ENCODE results near the gene PHAF1. TPM values are rescaled to one million over a fixed set of nuclear protein-coding genes. Genes with fewer than 3 reads are reported as not detected.

Gene PHAF1
- total and polyA plus RNA-seq, 9 of the 15 experiments (the other 6 are each of a cell fraction or from before 2014, with no cell fraction given), result 5.1 to 25.4 (median 13.8) TPM

- TF ChIP-seq SPI1 (IDR thresholded peaks at IDR 0.05; ENCODE audit: borderline replicate concordance, low read depth, low read length) (no peak), FOXA1 (IDR thresholded peaks at IDR 0.05; ENCODE audit: borderline replicate concordance) (no peak), STAG1 (CRISPR knock-in tag; IDR thresholded peaks at IDR 0.05; ENCODE audit: borderline replicate concordance) (no peak), POLR2A (conservative IDR thresholded peaks at IDR 0.05) (peak; percentile 32; the same call in 1 of the 2 replicates), HDGF (IDR thresholded peaks at IDR 0.05) (0 out of 2 replicates have a peak, but pooled peaks have one; percentile 78), ZNF143 (CRISPR knock-in tag; IDR thresholded peaks at IDR 0.05) (no peak), NKRF (IDR thresholded peaks at IDR 0.05; ENCODE audit: borderline replicate concordance) (peak; percentile 38; the same call in 1 of the 2 replicates), MLLT1 (IDR thresholded peaks at IDR 0.05) (peak in 1 of 2 experiments; percentile 74; a peak in 1 of 4 replicates), BMI1 (IDR thresholded peaks at IDR 0.05; ENCODE audit: low read length) (no peak), SMARCC2 (IDR thresholded peaks at IDR 0.05; ENCODE audit: low read depth) (0 out of 2 replicates have a peak, but pooled peaks have one; percentile 23), ZBTB40 (IDR thresholded peaks at IDR 0.05) (peak; percentile 48; the same call in 1 of the 2 replicates), ZBTB40 (CRISPR knock-in tag; IDR thresholded peaks at IDR 0.05) (no peak)
Observed at GRCh38 chr16:67170949-67171649, 61.4 kb downstream of the PHAF1 start (continued).

All from K562 (cell line).